ENCODE results near the gene PLCD1.
"Not testable (repeated sequence)": the region's sequence is repeated elsewhere in the genome, so short reads cannot be mapped to it uniquely, and the experiment has no call there.

Gene PLCD1

DNA sequence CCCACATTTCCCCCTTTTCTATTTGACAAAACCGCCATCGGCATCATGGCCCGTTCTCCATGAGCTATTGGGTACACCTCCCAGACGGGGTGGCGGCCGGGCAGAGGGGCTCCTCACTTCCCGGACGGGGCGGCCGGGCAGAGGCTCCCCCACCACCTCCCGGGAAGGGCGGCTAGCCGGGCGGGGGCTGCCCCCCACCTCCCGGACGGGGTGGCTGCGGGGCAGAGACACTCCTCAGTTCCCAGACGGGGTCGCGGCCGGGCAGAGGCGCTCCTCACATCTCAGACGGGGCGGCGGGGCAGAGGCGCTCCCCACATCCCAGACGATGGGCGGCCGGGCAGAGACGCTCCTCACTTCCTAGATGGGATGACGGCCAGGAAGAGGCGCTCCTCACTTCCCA lies 35.0 kb upstream of the PLCD1 start:
- not testable (repeated sequence) for H2BK5ac ChIP-seq (ENCODE audit: low read length); H2BK120ac ChIP-seq (ENCODE audit: low read depth, low read length); H3K23ac ChIP-seq (ENCODE audit: low read depth, low read length, poor library complexity); H3K4me2 ChIP-seq (ENCODE audit: insufficient read depth, low read length, poor library complexity, severe bottlenecking); DNase-seq (ENCODE audit: low spot score); H4K8ac ChIP-seq (ENCODE audit: low read depth, low read length); H3K4me3 ChIP-seq (ENCODE audit: low read length in 2 of 2); H3K9me3 ChIP-seq (replicated peaks in 1 of 2; ENCODE audit: control insufficient read depth in 2 of 2, insufficient read depth in 1 of 2, low read depth in 1 of 2, low read length in 2 of 2); H3K4ac ChIP-seq (ENCODE audit: low read length); H3K14ac ChIP-seq (ENCODE audit: low read length); H3K36me3 ChIP-seq (replicated peaks in 1 of 2; ENCODE audit: control insufficient read depth in 2 of 2, insufficient read depth in 2 of 2, low read length in 2 of 2); H2BK12ac ChIP-seq (ENCODE audit: low read length); H2AFZ ChIP-seq (ENCODE audit: low read length); H2AK5ac ChIP-seq (ENCODE audit: low read depth, low read length); H3K4me1 ChIP-seq (ENCODE audit: control insufficient read depth in 2 of 2, insufficient read depth in 1 of 2, low read depth in 1 of 2, low read length in 2 of 2); H3K18ac ChIP-seq (ENCODE audit: low read length); H3K79me1 ChIP-seq (ENCODE audit: low read depth, low read length); H3K9ac ChIP-seq (ENCODE audit: low read depth, low read length, poor library complexity); H4K91ac ChIP-seq (ENCODE audit: low read depth, low read length, poor library complexity); H2BK15ac ChIP-seq (ENCODE audit: low read length); H3K27ac ChIP-seq (replicated peaks; ENCODE audit: low read length)
- peaks cover 0 to 13% (median 0%) of the 10 kb centered on the region in 3 experiments for H3K27me3 ChIP-seq (ENCODE audit: control insufficient read depth in 3 of 3, insufficient read depth in 3 of 3, low read depth in 1 of 3, low read length in 3 of 3)
- WGBS, 2 donors (ENCODE audit: extremely low coverage in 2 of 2, insufficient read length in 2 of 2, insufficient replicate concordance in 1 of 2), result no CpG with 5 or more reads among the region's 32 CpGs

DNA sequence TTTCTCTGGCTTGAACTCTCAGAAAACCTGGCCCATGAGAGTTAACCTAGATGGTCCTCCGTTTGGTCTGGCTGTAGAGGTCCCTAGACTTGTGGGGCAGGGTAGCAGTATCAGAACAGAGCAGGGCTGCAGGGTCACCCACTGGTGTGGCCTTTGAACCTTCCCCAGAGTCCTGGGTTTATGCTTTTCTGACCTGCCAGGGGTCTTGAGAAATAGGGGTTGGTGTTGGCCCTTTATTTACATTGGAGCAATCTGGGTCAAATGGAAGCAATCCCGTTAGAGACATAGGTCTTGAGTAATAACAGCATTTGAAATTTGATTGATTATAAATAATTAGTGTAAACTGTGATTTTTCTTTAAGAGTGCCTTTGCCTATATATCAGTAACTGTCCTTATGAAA lies 33.4 kb upstream of the PLCD1 start:
- no peak overlapping the region for H3K14ac ChIP-seq (ENCODE audit: low read length)
- H2BK15ac ChIP-seq (ENCODE audit: low read length), result no peak overlapping the region
- H2BK12ac ChIP-seq (ENCODE audit: low read length), result no peak overlapping the region
- H3K9me3 ChIP-seq (replicated peaks in 1 of 2; ENCODE audit: control insufficient read depth in 2 of 2, insufficient read depth in 1 of 2, low read depth in 1 of 2, low read length in 2 of 2), result peaks cover 0 to 2% of the 10 kb centered on the region in 2 donors
- no peak overlapping the region for H3K27ac ChIP-seq (replicated peaks; ENCODE audit: low read length)
- no peak overlapping the region for H2AFZ ChIP-seq (ENCODE audit: low read length)
- DNase-seq (ENCODE audit: low spot score), result no peak
- no peak overlapping the region for H4K8ac ChIP-seq (ENCODE audit: low read depth, low read length)
- no peak overlapping the region for H2BK120ac ChIP-seq (ENCODE audit: low read depth, low read length)
- no peak overlapping the region for H3K4me2 ChIP-seq (ENCODE audit: insufficient read depth, low read length, poor library complexity, severe bottlenecking)
- no peaks in the 10 kb centered on the region for H3K79me1 ChIP-seq (ENCODE audit: low read depth, low read length)
- no peak overlapping the region for H2AK5ac ChIP-seq (ENCODE audit: low read depth, low read length)
- H3K4me1 ChIP-seq (ENCODE audit: control insufficient read depth in 2 of 2, insufficient read depth in 1 of 2, low read depth in 1 of 2, low read length in 2 of 2), result no peaks in the 10 kb centered on the region
- H3K4ac ChIP-seq (ENCODE audit: low read length), result no peak overlapping the region
- H3K4me3 ChIP-seq (ENCODE audit: low read length in 2 of 2), result no peak overlapping the region
- H3K23ac ChIP-seq (ENCODE audit: low read depth, low read length, poor library complexity), result no peak overlapping the region
- H3K18ac ChIP-seq (ENCODE audit: low read length), result no peak overlapping the region
- WGBS, 2 donors (ENCODE audit: extremely low coverage in 2 of 2, insufficient read length in 2 of 2, insufficient replicate concordance in 1 of 2), result no CpG with 5 or more reads among the region's 2 CpGs
- no peak overlapping the region for H3K9ac ChIP-seq (ENCODE audit: low read depth, low read length, poor library complexity)
- peaks cover 0 to 9% (median 0%) of the 10 kb centered on the region in 3 experiments for H3K27me3 ChIP-seq (ENCODE audit: control insufficient read depth in 3 of 3, insufficient read depth in 3 of 3, low read depth in 1 of 3, low read length in 3 of 3)
- H2BK5ac ChIP-seq (ENCODE audit: low read length), result no peak overlapping the region
- H3K36me3 ChIP-seq (replicated peaks in 1 of 2; ENCODE audit: control insufficient read depth in 2 of 2, insufficient read depth in 2 of 2, low read length in 2 of 2), result no peaks in the 10 kb centered on the region
- no peak overlapping the region for H4K91ac ChIP-seq (ENCODE audit: low read depth, low read length, poor library complexity)

DNA sequence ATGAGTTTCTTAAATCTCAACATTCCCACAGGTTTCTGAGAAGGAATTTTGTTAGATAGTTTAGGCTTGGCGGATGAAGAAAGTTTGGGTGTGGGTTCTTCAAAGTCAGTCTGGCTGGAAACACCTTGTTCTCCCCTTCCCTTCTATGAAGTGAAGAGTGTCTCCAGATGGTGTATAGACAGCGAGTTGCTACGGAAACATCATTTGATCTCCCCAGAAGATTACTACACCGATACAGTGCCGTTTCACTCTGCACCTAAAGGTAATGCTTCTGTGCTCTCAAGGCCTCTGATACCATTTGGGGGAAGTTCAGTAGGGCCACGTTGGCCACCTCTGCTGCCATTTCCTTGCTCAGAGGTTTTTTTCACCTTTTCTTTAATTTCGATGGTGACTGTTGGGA lies 30.1 kb upstream of the PLCD1 start:
- no peak overlapping the region for H2BK15ac ChIP-seq (ENCODE audit: low read length)
- H3K18ac ChIP-seq (ENCODE audit: low read length), result no peak overlapping the region
- H2AK5ac ChIP-seq (ENCODE audit: low read depth, low read length), result no peak overlapping the region
- H2BK120ac ChIP-seq (ENCODE audit: low read depth, low read length), result no peak overlapping the region
- H3K14ac ChIP-seq (ENCODE audit: low read length), result no peak overlapping the region
- no peaks in the 10 kb centered on the region for H3K36me3 ChIP-seq (replicated peaks in 1 of 2; ENCODE audit: control insufficient read depth in 2 of 2, insufficient read depth in 2 of 2, low read length in 2 of 2)
- no peak overlapping the region for H4K8ac ChIP-seq (ENCODE audit: low read depth, low read length)
- no peak overlapping the region for H4K91ac ChIP-seq (ENCODE audit: low read depth, low read length, poor library complexity)
- no peak overlapping the region for H3K27ac ChIP-seq (replicated peaks; ENCODE audit: low read length)
- no peak overlapping the region for H3K4me2 ChIP-seq (ENCODE audit: insufficient read depth, low read length, poor library complexity, severe bottlenecking)
- H3K4ac ChIP-seq (ENCODE audit: low read length), result no peak overlapping the region
- H2AFZ ChIP-seq (ENCODE audit: low read length), result no peak overlapping the region
- H2BK5ac ChIP-seq (ENCODE audit: low read length), result no peak overlapping the region
- H3K9me3 ChIP-seq (replicated peaks in 1 of 2; ENCODE audit: control insufficient read depth in 2 of 2, insufficient read depth in 1 of 2, low read depth in 1 of 2, low read length in 2 of 2), result no peaks in the 10 kb centered on the region
- DNase-seq (ENCODE audit: low spot score), result no peak
- no peak overlapping the region for H3K9ac ChIP-seq (ENCODE audit: low read depth, low read length, poor library complexity)
- no peak overlapping the region for H3K4me3 ChIP-seq (ENCODE audit: low read length in 2 of 2)
- H3K23ac ChIP-seq (ENCODE audit: low read depth, low read length, poor library complexity), result no peak overlapping the region
- H3K4me1 ChIP-seq (ENCODE audit: control insufficient read depth in 2 of 2, insufficient read depth in 1 of 2, low read depth in 1 of 2, low read length in 2 of 2), result no peaks in the 10 kb centered on the region
- no CpG with 5 or more reads among the region's 7 CpGs for WGBS, 2 donors (ENCODE audit: extremely low coverage in 2 of 2, insufficient read length in 2 of 2, insufficient replicate concordance in 1 of 2)
- H2BK12ac ChIP-seq (ENCODE audit: low read length), result no peak overlapping the region
- H3K27me3 ChIP-seq (ENCODE audit: control insufficient read depth in 3 of 3, insufficient read depth in 3 of 3, low read depth in 1 of 3, low read length in 3 of 3), result no peaks in the 10 kb centered on the region
- no peaks in the 10 kb centered on the region for H3K79me1 ChIP-seq (ENCODE audit: low read depth, low read length)

DNA sequence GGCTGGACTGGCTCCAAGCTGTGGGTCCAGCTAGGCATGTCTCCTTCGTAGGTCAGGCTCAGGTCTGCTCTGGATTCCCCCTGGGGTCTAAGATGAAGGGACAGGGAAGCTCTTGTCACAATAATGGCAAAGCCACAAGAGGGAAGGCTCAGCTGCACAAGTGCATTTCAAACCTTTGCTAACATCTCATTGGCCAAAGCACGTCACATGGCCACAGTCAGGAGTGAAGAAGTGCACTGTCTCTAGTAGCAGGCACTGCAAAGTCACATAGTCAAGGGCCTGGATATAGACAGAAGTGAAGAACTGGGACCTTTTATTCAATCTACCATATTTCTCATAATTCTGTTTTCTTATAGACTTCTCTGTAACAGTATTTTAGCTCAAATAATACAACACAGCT lies 29.7 kb upstream of the PLCD1 start:
- H3K79me1 ChIP-seq (ENCODE audit: low read depth, low read length), result no peaks in the 10 kb centered on the region
- H2AFZ ChIP-seq (ENCODE audit: low read length), result peak overlapping the region; percentile 51
- H3K4me3 ChIP-seq (ENCODE audit: low read length in 2 of 2), result no peak overlapping the region
- H3K4me2 ChIP-seq (ENCODE audit: insufficient read depth, low read length, poor library complexity, severe bottlenecking), result no peak overlapping the region
- no peak overlapping the region for H2BK15ac ChIP-seq (ENCODE audit: low read length)
- no peak overlapping the region for H4K8ac ChIP-seq (ENCODE audit: low read depth, low read length)
- H3K4me1 ChIP-seq (ENCODE audit: control insufficient read depth in 2 of 2, insufficient read depth in 1 of 2, low read depth in 1 of 2, low read length in 2 of 2), result no peaks in the 10 kb centered on the region
- peak overlapping the region; percentile 27 for H3K18ac ChIP-seq (ENCODE audit: low read length)
- no peak overlapping the region for H2BK120ac ChIP-seq (ENCODE audit: low read depth, low read length)
- H2BK12ac ChIP-seq (ENCODE audit: low read length), result no peak overlapping the region
- H3K9ac ChIP-seq (ENCODE audit: low read depth, low read length, poor library complexity), result no peak overlapping the region
- H2BK5ac ChIP-seq (ENCODE audit: low read length), result no peak overlapping the region
- no peak overlapping the region for H2AK5ac ChIP-seq (ENCODE audit: low read depth, low read length)
- no peaks in the 10 kb centered on the region for H3K9me3 ChIP-seq (replicated peaks in 1 of 2; ENCODE audit: control insufficient read depth in 2 of 2, insufficient read depth in 1 of 2, low read depth in 1 of 2, low read length in 2 of 2)
- H3K4ac ChIP-seq (ENCODE audit: low read length), result no peak overlapping the region
- no peak overlapping the region for H4K91ac ChIP-seq (ENCODE audit: low read depth, low read length, poor library complexity)
- H3K36me3 ChIP-seq (replicated peaks in 1 of 2; ENCODE audit: control insufficient read depth in 2 of 2, insufficient read depth in 2 of 2, low read length in 2 of 2), result no peaks in the 10 kb centered on the region
- no peaks in the 10 kb centered on the region for H3K27me3 ChIP-seq (ENCODE audit: control insufficient read depth in 3 of 3, insufficient read depth in 3 of 3, low read depth in 1 of 3, low read length in 3 of 3)
- no peak for DNase-seq (ENCODE audit: low spot score)
- no CpG with 5 or more reads among the region's 2 CpGs for WGBS, 2 donors (ENCODE audit: extremely low coverage in 2 of 2, insufficient read length in 2 of 2, insufficient replicate concordance in 1 of 2)
- H3K14ac ChIP-seq (ENCODE audit: low read length), result no peak overlapping the region
- H3K27ac ChIP-seq (replicated peaks; ENCODE audit: low read length), result no peak overlapping the region
- peak overlapping the region; percentile 44 for H3K23ac ChIP-seq (ENCODE audit: low read depth, low read length, poor library complexity)
